GM23338 (cell line): ENCODE results near the gene LIF. TPM values are rescaled to one million over a fixed set of nuclear protein-coding genes. Genes with fewer than 3 reads are reported as not detected.
"Not testable (repeated sequence)": the region's sequence is repeated elsewhere in the genome, so short reads cannot be mapped to it uniquely, and the experiment has no call there.

ENCODE experiments used
- ATAC-seq: fragments of 200-7000 bp; cut with Tn5 transposase; 3 replicates; pipeline ENCODE4 v1.9.1; 2020
- DNase-seq: peaks from one replicate; pipeline ENCODE4 v3.0.0-alpha.2; 2015; ENCODE audit warnings: low spot score
- H2AFZ ChIP-seq: fragments of 200-600 bp; sonication (generic); 2 replicates; pipeline ENCODE4 v1.8.0; 2016; ENCODE audit warnings: antibody characterized with exemption, mild to moderate bottlenecking, moderate library complexity
- H3F3A ChIP-seq: fragments of 200-600 bp; sonication (generic); replicated peaks from 2 replicates; pipeline ENCODE4 v1.8.0; 2017; ENCODE audit warnings: antibody characterized with exemption, mixed run types, low read depth
- H3K27ac ChIP-seq: fragments of 200-600 bp; sonication (generic); 2 replicates; pipeline ENCODE4 v1.6.1; 2016; ENCODE audit warnings: low read depth
- H3K27me3 ChIP-seq: fragments of 200-600 bp; sonication (generic); 2 replicates; pipeline ENCODE4 v1.8.0; 2016; ENCODE audit warnings: mild to moderate bottlenecking, mixed run types, moderate library complexity; ENCODE audit not compliant: insufficient read depth
- H3K36me3 ChIP-seq: fragments of 200-600 bp; sonication (generic); 2 replicates; pipeline ENCODE4 v1.8.0; 2016; ENCODE audit warnings: mild to moderate bottlenecking; ENCODE audit not compliant: insufficient read depth
- H3K4me1 ChIP-seq: fragments of 200-600 bp; sonication (generic); 2 replicates; pipeline ENCODE4 v1.8.0; 2016; ENCODE audit warnings: mild to moderate bottlenecking, moderate library complexity; ENCODE audit not compliant: insufficient read depth
- H3K4me2 ChIP-seq: fragments of 200-600 bp; sonication (generic); 2 replicates; pipeline ENCODE4 v1.7.1; 2017; ENCODE audit warnings: mixed run types
- H3K4me3 ChIP-seq: fragments of 200-600 bp; sonication (generic); 2 replicates; pipeline ENCODE4 v1.6.1; 2016; ENCODE audit warnings: mixed run types
- H3K79me2 ChIP-seq: fragments of 200-600 bp; sonication (generic); replicated peaks from 2 replicates; pipeline ENCODE4 v1.8.0; 2017; ENCODE audit warnings: mild to moderate bottlenecking; ENCODE audit not compliant: insufficient read depth
- H3K9me2 ChIP-seq: fragments of 200-600 bp; sonication (generic); 2 replicates; pipeline ENCODE4 v1.8.0; 2017; ENCODE audit not compliant: insufficient read depth
- H4K20me1 ChIP-seq: fragments of 200-600 bp; sonication (generic); replicated peaks from 2 replicates; pipeline ENCODE4 v1.8.0; 2017; ENCODE audit warnings: mild to moderate bottlenecking; ENCODE audit not compliant: insufficient read depth
- H3K27ac Mint-ChIP-seq: 2 replicates; pipeline ENCODE4 v1.8.0; 2020; ENCODE audit warnings: inconsistent platforms, mild to moderate bottlenecking, moderate library complexity, mixed read lengths
- H3K27me3 Mint-ChIP-seq: 3 replicates; pipeline ENCODE4 v1.8.0; 2022; ENCODE audit warnings: low read depth, mild to moderate bottlenecking, moderate library complexity, mixed read lengths, inconsistent platforms; ENCODE audit not compliant: insufficient read depth, poor library complexity
- H3K36me3 Mint-ChIP-seq: 3 replicates; pipeline ENCODE4 v1.8.0; 2021; ENCODE audit warnings: low read depth, mild to moderate bottlenecking, inconsistent platforms, moderate library complexity, mixed read lengths
- H3K4me1 Mint-ChIP-seq: 3 replicates; pipeline ENCODE4 v1.8.0; 2020; ENCODE audit warnings: mild to moderate bottlenecking, inconsistent platforms, mixed read lengths
- H3K4me3 Mint-ChIP-seq: 3 replicates; pipeline ENCODE4 v1.8.0; 2021; ENCODE audit warnings: moderate library complexity, mild to moderate bottlenecking, inconsistent platforms, mixed read lengths
- H3K9me3 Mint-ChIP-seq: 3 replicates; pipeline ENCODE4 v1.8.0; 2020; ENCODE audit warnings: moderate library complexity, mild to moderate bottlenecking, inconsistent platforms, mixed read lengths
- CREB1 ChIP-seq: fragments of 250-450 bp; sonication (Bioruptor Pico); IDR thresholded peaks from 2 replicates; pipeline ENCODE4 v1.5.0; 2020; ENCODE audit warnings: low read depth, mild to moderate bottlenecking, moderate library complexity
- ETS1 ChIP-seq: IDR thresholded peaks from 2 replicates; pipeline ENCODE4 v1.6.1; 2016; ENCODE audit warnings: antibody characterized with exemption
- EZH2 ChIP-seq: fragments of 200-600 bp; sonication (generic); IDR thresholded peaks from one replicate; pipeline ENCODE4 v1.8.0; 2017; ENCODE audit warnings: antibody characterized with exemption, mild to moderate bottlenecking, low read depth; ENCODE audit not compliant: unreplicated experiment
- EZH2phosphoT487 ChIP-seq: fragments of 200-600 bp; sonication (generic); IDR thresholded peaks from one replicate; pipeline ENCODE4 v1.8.1; 2018; ENCODE audit warnings: antibody characterized with exemption; ENCODE audit not compliant: unreplicated experiment
- JUNB ChIP-seq: IDR thresholded peaks from one replicate; pipeline ENCODE4 v1.6.1; 2016; ENCODE audit warnings: antibody characterized with exemption; ENCODE audit not compliant: unreplicated experiment
- NANOG ChIP-seq: IDR thresholded peaks from 2 replicates; pipeline ENCODE4 v1.6.1; 2016; ENCODE audit warnings: antibody characterized with exemption, borderline replicate concordance
- POLR2AphosphoS5 ChIP-seq: IDR thresholded peaks from 2 replicates; pipeline ENCODE4 v1.6.1; 2016; ENCODE audit warnings: antibody characterized with exemption, low read depth
- REST ChIP-seq: IDR thresholded peaks from one replicate; pipeline ENCODE4 v1.6.1; 2018; ENCODE audit warnings: antibody characterized with exemption; ENCODE audit not compliant: unreplicated experiment
- STAT1 ChIP-seq: IDR thresholded peaks from one replicate; pipeline ENCODE4 v1.6.1; 2016; ENCODE audit warnings: antibody characterized with exemption; ENCODE audit not compliant: unreplicated experiment
- ZNF114 ChIP-seq: fragments of 250-450 bp; sonication (Bioruptor Pico); IDR thresholded peaks from 2 replicates; pipeline ENCODE4 v1.5.0; 2020; ENCODE audit warnings: mild to moderate bottlenecking, moderate library complexity
- ZNF331 ChIP-seq: fragments of 250-450 bp; sonication (Bioruptor Pico); IDR thresholded peaks from 2 replicates; pipeline ENCODE4 v1.5.0; 2020; ENCODE audit warnings: low read depth, mild to moderate bottlenecking, moderate library complexity
- ZNF462 ChIP-seq: fragments of 250-450 bp; sonication (Bioruptor Pico); IDR thresholded peaks from 2 replicates; pipeline ENCODE4 v1.5.0; 2020; ENCODE audit warnings: mild to moderate bottlenecking, moderate library complexity
- polyA plus RNA-seq: library from polyadenylated mRNA; unstranded; fragments of >200 nt; fragmentation: Nextera tagmentation; extraction: Ambion mirVana; gene quantifications from 2 replicates; pipeline ENCODE4 v1.2.1, GENCODE V29; 2016
- total RNA-seq: library from RNA; depleted of rRNA; stranded (reverse); fragments of >200 nt; shearing (Covaris generic); gene quantifications from 2 replicates; pipeline ENCODE4 v1.2.3, GENCODE V29; 2014

The LIF gene
- total and polyA plus RNA-seq, 2 experiments from 2014 or later, result 1.8 to 3.6 TPM

- H3K9me2 ChIP-seq, H3K27ac Mint-ChIP-seq, H2AFZ ChIP-seq, H3K27ac ChIP-seq, H3K79me2 ChIP-seq, H3F3A ChIP-seq, H3K9me3 Mint-ChIP-seq, H3K4me1 ChIP-seq, H3K4me3 Mint-ChIP-seq, H3K4me3 ChIP-seq, H3K27me3 ChIP-seq, ATAC-seq, H3K4me2 ChIP-seq, H3K36me3 Mint-ChIP-seq, DNase-seq, H3K36me3 ChIP-seq, H4K20me1 ChIP-seq: not testable (repeated sequence)
- H3K4me1 Mint-ChIP-seq, result peaks cover 16% of the 10 kb centered on the region
- peaks cover 15% of the 10 kb centered on the region for H3K27me3 Mint-ChIP-seq
Observed at GRCh38 chr22:30216272-30216671, 30.3 kb downstream of the LIF start.

GRCh38 chr22:30214703-30215407, 31.7 kb downstream of the LIF start:
- Histone ChIP-seq H3K4me3 (no peak overlapping the region), H3K79me2 (no peaks in the 10 kb centered on the region), H3F3A (no peaks in the 10 kb centered on the region), H3K27ac (no peak overlapping the region), H3K4me2 (peak overlapping the region; percentile 66), H2AFZ (peak overlapping the region; percentile 82), H3K9me2 (no peaks in the 10 kb centered on the region), H4K20me1 (no peaks in the 10 kb centered on the region), H3K27me3 (no peaks in the 10 kb centered on the region), H3K4me1 (peaks cover 7% of the 10 kb centered on the region), H3K36me3 (no peaks in the 10 kb centered on the region)
- ATAC-seq (peak; percentile 53), DNase-seq (peak; percentile 45)
- Mint-ChIP-seq H3K4me1 (peaks cover 20% of the 10 kb centered on the region), H3K36me3 (no peaks in the 10 kb centered on the region), H3K4me3 (no peak overlapping the region), H3K9me3 (no peaks in the 10 kb centered on the region), H3K27ac (no peak overlapping the region), H3K27me3 (peaks cover 12% of the 10 kb centered on the region)
- TF ChIP-seq ZNF331 (CRISPR knock-in tag) (no peak), NANOG (no peak), ZNF114 (CRISPR knock-in tag) (no peak), EZH2 (no peak), CREB1 (CRISPR knock-in tag) (no peak), JUNB (no peak), POLR2AphosphoS5 (no peak), EZH2phosphoT487 (no peak), STAT1 (no peak), ZNF462 (CRISPR knock-in tag) (no peak), ETS1 (no peak), REST (no peak)
